GM12873 (cell line): ENCODE measurements around the gene ANXA4.

Experiments used
- TF ChIP-seq, protein P1 (sequence below): IDR thresholded peaks from 2 replicates; pipeline ENCODE4 v1.5.1; 2012; ENCODE audit warnings: low read depth, mild to moderate bottlenecking, moderate library complexity, low read length, control low read depth; ENCODE audit not compliant: insufficient read depth; ENCODE audit errors: missing control alignments

Gene ANXA4

DNA sequence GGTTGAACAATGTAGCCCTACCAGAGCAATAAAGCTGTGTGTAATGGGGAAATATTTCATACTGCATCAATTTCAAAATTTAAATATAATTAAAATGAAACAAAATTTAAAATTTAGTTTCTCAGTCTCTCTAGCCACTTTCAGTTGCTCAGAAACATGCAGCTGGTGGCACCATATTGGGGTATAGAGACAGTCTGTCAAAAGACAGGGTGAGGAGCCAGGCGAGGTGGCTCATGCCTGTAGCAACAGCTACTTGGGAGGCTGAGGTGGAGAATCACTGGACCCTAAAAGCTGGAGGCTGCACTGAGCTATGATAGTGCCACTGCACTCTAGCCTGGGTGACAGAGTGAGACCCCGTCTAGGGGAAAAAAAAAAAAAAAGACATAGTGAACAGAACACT lies 20.1 kb downstream of the ANXA4 start:
- TF ChIP-seq, protein P1, sequence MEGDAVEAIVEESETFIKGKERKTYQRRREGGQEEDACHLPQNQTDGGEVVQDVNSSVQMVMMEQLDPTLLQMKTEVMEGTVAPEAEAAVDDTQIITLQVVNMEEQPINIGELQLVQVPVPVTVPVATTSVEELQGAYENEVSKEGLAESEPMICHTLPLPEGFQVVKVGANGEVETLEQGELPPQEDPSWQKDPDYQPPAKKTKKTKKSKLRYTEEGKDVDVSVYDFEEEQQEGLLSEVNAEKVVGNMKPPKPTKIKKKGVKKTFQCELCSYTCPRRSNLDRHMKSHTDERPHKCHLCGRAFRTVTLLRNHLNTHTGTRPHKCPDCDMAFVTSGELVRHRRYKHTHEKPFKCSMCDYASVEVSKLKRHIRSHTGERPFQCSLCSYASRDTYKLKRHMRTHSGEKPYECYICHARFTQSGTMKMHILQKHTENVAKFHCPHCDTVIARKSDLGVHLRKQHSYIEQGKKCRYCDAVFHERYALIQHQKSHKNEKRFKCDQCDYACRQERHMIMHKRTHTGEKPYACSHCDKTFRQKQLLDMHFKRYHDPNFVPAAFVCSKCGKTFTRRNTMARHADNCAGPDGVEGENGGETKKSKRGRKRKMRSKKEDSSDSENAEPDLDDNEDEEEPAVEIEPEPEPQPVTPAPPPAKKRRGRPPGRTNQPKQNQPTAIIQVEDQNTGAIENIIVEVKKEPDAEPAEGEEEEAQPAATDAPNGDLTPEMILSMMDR = no peak

DNA sequence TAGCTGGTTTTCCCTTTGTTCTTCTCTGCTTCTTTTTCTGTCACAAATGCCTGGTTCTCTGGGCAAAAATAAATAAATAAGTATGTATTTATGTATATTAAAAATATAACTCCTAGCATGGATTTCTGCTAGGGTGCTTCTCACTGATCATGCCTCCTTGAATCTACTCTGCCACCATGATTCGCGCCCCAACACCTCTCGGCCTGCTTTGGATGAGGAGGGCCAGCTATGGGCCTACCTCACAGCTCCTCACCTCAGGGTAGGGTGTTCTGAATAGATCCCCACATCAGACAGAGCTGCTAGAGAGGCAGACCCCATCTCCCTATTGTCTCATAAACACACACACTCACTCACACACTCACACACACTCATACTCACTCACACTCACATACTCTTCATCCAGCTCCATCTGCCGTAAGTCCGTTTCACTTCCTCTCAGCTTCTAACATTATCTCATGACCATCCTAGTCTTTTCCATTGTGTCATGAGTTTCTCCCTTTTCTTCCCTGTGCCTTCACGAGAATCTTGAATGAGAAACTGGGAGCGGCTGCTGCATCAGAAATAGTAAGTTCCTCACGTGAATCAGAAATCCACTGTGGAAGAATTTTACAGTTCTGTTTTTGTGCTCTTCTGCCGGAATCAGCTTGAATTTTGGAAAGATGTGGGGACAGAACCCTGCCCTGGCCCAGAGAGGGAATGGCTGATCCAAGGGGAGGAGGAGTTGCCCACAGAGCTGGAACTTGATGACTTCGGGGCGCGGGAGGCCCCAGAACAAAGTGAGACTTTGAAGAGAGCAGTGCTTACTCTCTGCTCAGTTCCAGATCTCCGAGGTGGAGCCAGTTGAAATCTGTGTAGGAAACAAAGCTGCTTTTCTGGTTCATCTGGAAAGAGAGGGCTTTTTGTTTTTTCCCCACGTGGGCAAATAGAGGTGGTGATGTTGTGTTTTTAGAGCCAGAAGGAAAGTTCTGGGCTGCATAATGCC lies 20.9 kb downstream of the ANXA4 start:
- TF ChIP-seq, protein P1 = no peak

DNA sequence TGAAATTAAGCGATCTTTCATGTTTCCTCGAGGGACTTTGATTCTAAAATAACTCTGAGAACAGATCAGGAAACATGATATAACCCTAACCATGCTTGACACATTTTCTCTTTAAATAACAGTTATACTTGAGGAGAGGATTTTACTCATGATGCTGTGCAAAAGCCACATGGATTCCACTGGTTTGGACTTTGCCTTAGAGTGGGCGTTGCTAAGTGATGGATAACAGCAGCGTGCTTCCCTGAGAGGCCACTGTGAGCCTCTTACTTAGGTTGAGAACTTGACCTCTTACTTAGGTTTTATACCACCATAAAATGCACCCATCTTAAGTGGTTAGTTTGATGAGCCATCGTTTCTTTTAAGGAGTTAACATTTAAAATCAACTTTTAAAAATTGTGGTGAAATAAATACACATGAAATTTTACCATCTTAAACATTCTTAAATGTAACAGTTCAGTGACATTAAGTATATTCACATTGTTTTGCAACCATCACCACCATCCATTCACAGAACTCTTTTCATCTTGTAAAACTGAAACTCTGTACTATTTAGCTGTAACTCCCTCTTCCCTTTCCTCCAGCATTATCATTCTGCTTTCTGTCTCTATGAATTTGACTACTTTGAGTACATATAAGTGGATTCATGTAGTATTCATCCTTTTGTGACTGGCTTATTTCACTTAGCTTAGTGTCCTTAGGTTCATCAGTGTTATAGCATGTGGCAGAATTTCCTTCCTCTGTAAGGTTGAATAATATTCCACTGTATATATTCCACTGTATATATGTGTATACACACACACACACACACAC lies 22.6 kb downstream of the ANXA4 start:
- TF ChIP-seq, protein P1 = no peak

DNA sequence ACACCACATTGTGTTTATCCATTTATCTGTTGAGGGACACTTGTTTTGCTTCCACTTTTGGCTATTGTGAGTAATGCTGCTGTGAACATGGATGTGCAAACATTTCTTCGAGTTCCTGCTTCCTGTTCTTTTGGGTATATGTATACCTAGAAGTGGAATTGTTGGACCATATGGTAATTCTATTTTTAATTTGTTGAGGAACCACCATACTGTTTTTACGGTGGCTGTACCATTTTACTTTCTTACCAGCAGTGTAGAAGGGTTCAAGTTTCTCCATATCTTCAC lies 23.1 kb downstream of the ANXA4 start:
- TF ChIP-seq, protein P1 = no peak

DNA sequence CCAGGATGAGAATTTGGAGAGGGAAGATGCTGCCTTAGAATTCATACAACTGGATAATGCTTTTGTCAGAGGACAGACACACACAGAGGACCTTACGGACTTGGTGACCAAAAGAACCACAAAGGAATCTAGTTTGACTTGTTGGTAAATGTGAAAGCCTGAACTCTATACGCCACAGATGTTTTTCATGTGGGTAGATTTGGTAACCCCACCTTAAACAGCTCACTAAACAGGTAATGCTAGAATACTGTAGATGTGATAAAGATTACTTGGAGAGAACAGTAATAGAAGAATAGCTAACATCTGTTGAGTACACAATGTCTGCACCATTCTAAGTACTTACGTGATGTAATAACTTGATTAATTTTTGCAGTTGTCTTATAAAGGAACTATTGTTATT lies 24.1 kb downstream of the ANXA4 start:
- TF ChIP-seq, protein P1 = no peak

DNA sequence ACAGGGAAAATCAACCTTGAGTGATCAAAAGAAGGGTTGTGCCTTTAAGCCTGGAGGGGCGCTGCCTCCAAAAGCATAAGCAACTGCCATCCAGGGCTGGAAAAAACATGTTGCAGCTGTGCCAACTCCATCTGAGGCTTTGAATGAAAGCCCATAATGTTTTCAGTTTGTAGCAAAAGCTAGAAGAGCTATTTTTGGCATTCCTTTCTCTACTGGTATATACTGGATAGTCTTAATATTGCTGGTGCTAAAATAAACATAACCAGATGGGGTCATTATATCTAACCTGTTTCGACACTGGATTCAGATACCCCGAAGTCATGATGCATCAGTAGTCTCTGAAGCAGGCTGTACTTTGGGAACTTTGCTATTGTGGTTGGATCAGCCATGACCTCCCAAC lies 25.1 kb downstream of the ANXA4 start:
- TF ChIP-seq, protein P1 = no peak

DNA sequence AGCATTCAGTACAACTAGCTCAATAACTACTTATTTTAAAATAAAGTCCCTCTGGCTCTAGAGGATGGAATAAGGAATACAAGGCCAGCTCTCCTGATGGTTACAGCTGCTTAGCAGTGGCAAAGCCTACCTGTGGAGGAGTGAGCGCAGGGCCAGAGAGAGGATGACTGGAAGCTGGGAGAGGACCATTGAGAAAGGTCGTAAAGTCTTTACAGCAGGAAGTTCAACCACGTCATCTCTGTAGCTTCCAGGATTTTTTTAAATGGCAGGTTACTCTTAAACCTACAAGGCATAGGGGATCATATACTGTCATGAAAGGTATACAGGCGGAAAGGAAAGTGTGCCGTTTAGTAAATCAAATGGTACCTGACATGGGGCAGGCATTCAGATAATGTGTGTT lies 26.3 kb downstream of the ANXA4 start:
- TF ChIP-seq, protein P1 = no peak
